GM20431 (cell line): ENCODE data around the gene INO80.

ENCODE experiments used
- in situ Hi-C: fragments of 300-500 bp; cut with MseI, MboI; formaldehyde crosslinking; loops from one replicate; pipeline ENCODE4 v1.15.0; 2020; ENCODE audit warnings: low sequenced_read_pairs; ENCODE audit not compliant: unreplicated experiment

The INO80 gene

GRCh38 chr15:41013691-41014414 lies 102.2 kb downstream of the INO80 start:
- in situ Hi-C loops = no loop called here

- in situ Hi-C loops = no loop called here
These were observed 104.8 kb downstream of the INO80 start for GRCh38 chr15:41011055-41011815.

GRCh38 chr15:41010345-41010744 lies 105.7 kb downstream of the INO80 start:
- in situ Hi-C loops = no loop called here

GRCh38 chr15:41006479-41006878 lies 109.6 kb downstream of the INO80 start:
- in situ Hi-C loops = no loop called here

GRCh38 chr15:41004490-41004889 lies 111.6 kb downstream of the INO80 start:
- in situ Hi-C loops = no loop called here

- in situ Hi-C loops = no loop called here
These were observed 114.4 kb downstream of the INO80 start for GRCh38 chr15:41001524-41002214.

- in situ Hi-C loops = no loop called here
These were observed 116.9 kb downstream of the INO80 start for GRCh38 chr15:40999190-40999589.

- in situ Hi-C loops = no loop called here
These were observed 120.4 kb downstream of the INO80 start for GRCh38 chr15:40995656-40996055.

- in situ Hi-C loops = no loop called here
These were observed 123.3 kb downstream of the INO80 start for GRCh38 chr15:40992825-40993224.

GRCh38 chr15:40992241-40992741 lies 123.8 kb downstream of the INO80 start:
- in situ Hi-C loops = no loop called here

GRCh38 chr15:40991355-40991754 lies 124.7 kb downstream of the INO80 start:
- in situ Hi-C loops = no loop called here

GRCh38 chr15:40990789-40991188 lies 125.3 kb downstream of the INO80 start:
- in situ Hi-C loops = no loop called here

- in situ Hi-C loops = no loop called here
These were observed 126.0 kb downstream of the INO80 start for GRCh38 chr15:40990080-40990479.

GRCh38 chr15:40988156-40988555 lies 127.9 kb downstream of the INO80 start:
- in situ Hi-C loops = no loop called here

- in situ Hi-C loops = no loop called here
These were observed 129.3 kb downstream of the INO80 start for GRCh38 chr15:40986820-40987219.

- in situ Hi-C loops = no loop called here
These were observed 130.3 kb downstream of the INO80 start for GRCh38 chr15:40985541-40986330.

- in situ Hi-C loops = no loop called here
These were observed 131.1 kb downstream of the INO80 start for GRCh38 chr15:40984964-40985363.

- in situ Hi-C loops = no loop called here
These were observed 131.7 kb downstream of the INO80 start for GRCh38 chr15:40984406-40984805.

- in situ Hi-C loops = no loop called here
These were observed 133.2 kb downstream of the INO80 start for GRCh38 chr15:40982855-40983254.

- in situ Hi-C loops = no loop called here
These were observed 134.9 kb downstream of the INO80 start for GRCh38 chr15:40981186-40981585.
